HCT116 (cell line): ENCODE measurements around the gene XPC. TPM values are rescaled to one million over a fixed set of nuclear protein-coding genes. Genes with fewer than 3 reads are reported as not detected.

Experiments
- ATAC-seq: fragments of 200-7000 bp; cut with Tn5 transposase; 2 replicates; pipeline ENCODE4 v1.9.1; 2020; ENCODE audit warnings: mild to moderate bottlenecking, moderate library complexity
- BruUV-seq: library from RNA; stranded (reverse); fragments of 400-500 nt; replicated peaks from 2 replicates; lab custom pipeline; 2021; lab: Mats Ljungman, UMichigan
- CTCF ChIA-PET: fragments of 300-600 bp; sonication (Branson Sonifier 250); formaldehyde crosslinking; loops from one replicate; lab custom pipeline; 2021; ENCODE audit warnings: antibody characterized with exemption; lab: Charles Lee
- POLR2A ChIA-PET: fragments of 300-600, 350-600 bp; sonication (Branson Sonifier 250); formaldehyde crosslinking; loops from one replicate; lab custom pipeline; 2021; ENCODE audit warnings: antibody characterized with exemption; lab: Charles Lee
- RAD21 ChIA-PET, 2 experiments: fragments of 300-600 bp; sonication (Branson Sonifier 250); formaldehyde crosslinking; loops; one replicate each; lab custom pipeline; 2023; ENCODE audit warnings: low total read pairs in 2 of 2; ENCODE audit not compliant: uncharacterized antibody in 2 of 2, unreplicated experiment in 2 of 2, low non-redundant PET in 1 of 2; lab: Charles Lee
- DNase-seq: peaks from one replicate; pipeline ENCODE4 v3.0.0-alpha.2; 2010; ENCODE audit warnings: low read depth, low spot score
- H2AFZ ChIP-seq: fragments of 200-600 bp; shearing (Covaris generic), sonication (generic); 2 replicates; pipeline ENCODE4 v1.6.1; 2017; ENCODE audit warnings: low read depth, mixed run types, mixed read lengths, antibody characterized with exemption, low read length; ENCODE audit not compliant: poor library complexity, severe bottlenecking
- H3K27ac ChIP-seq: 2 replicates; pipeline ENCODE4 v1.5.1; 2012; ENCODE audit warnings: low read depth, low read length
- H3K27me3 ChIP-seq: fragments of 200-600 bp; sonication (generic); 2 replicates; pipeline ENCODE4 v1.6.1; 2016; ENCODE audit warnings: mixed run types, low read length, mixed read lengths; ENCODE audit not compliant: insufficient read depth
- H3K36me3 ChIP-seq, 2 experiments: fragments of 200-500 bp in 1 of 2; fragments of 200-600 bp in 1 of 2; sonication (Bioruptor generic) in 1 of 2; sonication (generic) in 1 of 2; 2 replicates each; pipeline versions ENCODE4 v1.5.1 to v1.6.1; 2014 to 2016; ENCODE audit warnings: low read length in 2 of 2, inconsistent platforms in 1 of 2, mixed read lengths in 1 of 2, mixed run types in 1 of 2; ENCODE audit not compliant: insufficient read depth in 2 of 2, control insufficient read depth in 1 of 2
- H3K4me1 ChIP-seq, 2 experiments: fragments of 200-600 bp in 1 of 2; sonication (generic) in 1 of 2; 2 replicates each; pipeline versions ENCODE4 v1.5.1 to v1.6.1; 2012 to 2017; ENCODE audit warnings: low read length in 2 of 2, inconsistent platforms in 1 of 2, mild to moderate bottlenecking in 1 of 2, mixed read lengths in 1 of 2, mixed run types in 1 of 2, moderate library complexity in 1 of 2; ENCODE audit not compliant: insufficient read depth in 2 of 2, control insufficient read depth in 1 of 2
- H3K4me2 ChIP-seq: fragments of 200-600 bp; sonication (generic); 2 replicates; pipeline ENCODE4 v1.6.1; 2017; ENCODE audit warnings: mixed run types, low read length, mixed read lengths
- H3K4me3 ChIP-seq, 2 experiments: fragments of 200-600 bp in 1 of 2; sonication (generic) in 1 of 2; replicated peaks in 1 of 2; 2 replicates each; pipeline ENCODE4 v1.5.1; 2011 to 2016; ENCODE audit warnings: low read length in 2 of 2, control low read depth in 1 of 2, low read depth in 1 of 2, mild to moderate bottlenecking in 1 of 2, mixed read lengths in 1 of 2, mixed run types in 1 of 2
- H3K79me2 ChIP-seq: fragments of 200-600 bp; sonication (generic); 2 replicates; pipeline ENCODE4 v1.6.1; 2017; ENCODE audit warnings: mild to moderate bottlenecking, mixed run types, low read length, moderate library complexity, mixed read lengths; ENCODE audit not compliant: insufficient read depth
- H3K9ac ChIP-seq: fragments of 200-600 bp; sonication (generic); 2 replicates; pipeline ENCODE4 v1.6.1; 2016; ENCODE audit warnings: low read length, mixed read lengths
- H3K9me2 ChIP-seq: fragments of 200-600 bp; sonication (generic), shearing (Covaris generic); 2 replicates; pipeline ENCODE4 v1.6.1; 2017; ENCODE audit warnings: mixed run types, mild to moderate bottlenecking, moderate library complexity; ENCODE audit not compliant: insufficient read depth
- H3K9me3 ChIP-seq, 2 experiments: fragments of 200-500 bp in 1 of 2; fragments of 200-600 bp in 1 of 2; sonication (Bioruptor generic) in 1 of 2; sonication (generic) in 1 of 2; 2 replicates each; pipeline ENCODE4 v1.6.1; 2014 to 2017; ENCODE audit warnings: low read length in 2 of 2, mixed read lengths in 2 of 2, inconsistent platforms in 1 of 2, low read depth in 1 of 2, mild to moderate bottlenecking in 1 of 2, mixed run types in 1 of 2, moderate library complexity in 1 of 2; ENCODE audit not compliant: control insufficient read depth in 1 of 2, insufficient read depth in 1 of 2
- H4K20me1 ChIP-seq: fragments of 200-600 bp; sonication (generic), shearing (Covaris generic); 2 replicates; pipeline ENCODE4 v1.6.1; 2017; ENCODE audit warnings: mixed run types, mild to moderate bottlenecking, moderate library complexity; ENCODE audit not compliant: insufficient read depth
- CTCF ChIP-seq, 3 experiments: fragments of 200-600 bp in 1 of 3; sonication (generic) in 1 of 3; IDR thresholded peaks in 2 of 3; conservative IDR thresholded peaks in 1 of 3; 2 replicates each; pipeline ENCODE4 v1.5.1; 2012 to 2017; ENCODE audit warnings: low read depth in 2 of 3, low read length in 2 of 3, antibody characterized with exemption in 1 of 3, borderline replicate concordance in 1 of 3, control low read depth in 1 of 3, mild to moderate bottlenecking in 1 of 3, mixed read lengths in 1 of 3, mixed run types in 1 of 3, moderate library complexity in 1 of 3; ENCODE audit not compliant: insufficient read depth in 1 of 3
- EZH2 ChIP-seq: fragments of 200-600 bp; sonication (generic); IDR thresholded peaks from 2 replicates; pipeline ENCODE4 v1.6.1; 2017; ENCODE audit warnings: antibody characterized with exemption, mixed run types
- FOSL1 ChIP-seq: IDR thresholded peaks from 2 replicates; pipeline ENCODE4 v1.6.1; 2012; ENCODE audit warnings: low read depth
- POLR2A ChIP-seq: IDR thresholded peaks from 2 replicates; pipeline ENCODE4 v1.7.0; 2011; ENCODE audit warnings: borderline replicate concordance; ENCODE audit not compliant: insufficient read depth, insufficient read length; ENCODE audit errors: extremely low read depth
- SRF ChIP-seq: IDR thresholded peaks from 2 replicates; pipeline ENCODE4 v1.6.1; 2012; ENCODE audit warnings: low read depth
- ZNF274 ChIP-seq: fragments of 200-500 bp; sonication (Bioruptor generic); IDR thresholded peaks from 2 replicates; pipeline ENCODE4 v1.6.1; 2014; ENCODE audit warnings: mild to moderate bottlenecking, low read depth, low read length, inconsistent platforms
- intact Hi-C: fragments of 100-400 bp; cut with micrococcal nuclease; formaldehyde crosslinking; loops from 2 replicates; pipeline ENCODE4 v1.10.0; 2022
- total RNA-seq: library from RNA; stranded (reverse); gene quantifications from one replicate; pipeline ENCODE4 v1.2.1, GENCODE V29; 2021; ENCODE audit not compliant: unreplicated experiment

The XPC gene
- total RNA-seq, 1 experiment from 2014 or later = 29.5 TPM

DNA sequence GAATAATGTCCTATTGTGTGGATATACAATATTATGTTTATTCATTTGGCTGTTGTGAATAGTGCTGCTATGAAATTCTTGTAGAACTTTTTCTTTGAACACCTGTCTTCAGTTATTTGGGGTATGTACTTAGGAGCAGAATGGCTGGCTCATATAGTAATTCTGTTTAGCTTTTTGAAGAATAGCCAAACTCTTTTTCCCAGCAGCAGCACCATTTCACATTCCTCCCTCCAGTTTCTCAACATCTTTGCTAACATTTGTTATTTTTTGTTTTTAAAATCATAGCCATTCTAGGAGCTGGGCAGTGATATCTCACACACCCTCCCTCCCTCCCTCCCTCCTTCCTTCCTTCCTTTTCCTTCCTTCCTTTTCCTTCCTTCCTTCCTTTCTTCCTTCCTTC lies 40.0 kb upstream of the XPC start:
- H3K36me3 ChIP-seq = no peaks in the 10 kb centered on the region
- H3K4me1 ChIP-seq = no peaks in the 10 kb centered on the region
- no peaks in the 10 kb centered on the region for H3K9me3 ChIP-seq
- no peaks in the 10 kb centered on the region for H4K20me1 ChIP-seq
- H3K9me2 ChIP-seq = no peaks in the 10 kb centered on the region
- intact Hi-C loops = no loop called here
- no TSS peak for BruUV-seq
- H3K4me3 ChIP-seq = no peak overlapping the region
- H2AFZ ChIP-seq = no peak overlapping the region
- ChIA-PET CTCF (interaction anchor here (0.6 to 5.1 kb wide), 2 partner anchors 15 to 328 kb away, joined by 3 to 20 read pairs; no protein-coding TSS in a partner anchor), POLR2A (interaction anchor here (1.3 kb wide), 1 partner anchor 39 kb away, joined by 3 read pairs; the partner anchor contains the start of gene LSM3), RAD21 (no interaction called here)
- ATAC-seq (no peak), DNase-seq (no peak)
- H3K27me3 ChIP-seq = no peaks in the 10 kb centered on the region
- TF ChIP-seq EZH2 (no peak), ZNF274 (no peak), POLR2A (no peak), FOSL1 (no peak)
- no peak overlapping the region for H3K27ac ChIP-seq
- H3K4me2 ChIP-seq = no peak overlapping the region
- H3K9ac ChIP-seq = no peak overlapping the region
- H3K79me2 ChIP-seq = no peaks in the 10 kb centered on the region

GRCh38 chr3:14216257-14217048 lies 38.1 kb upstream of the XPC start:
- RAD21 ChIA-PET = no interaction called here
- Histone ChIP-seq H3K9ac (no peak overlapping the region), H4K20me1 (no peaks in the 10 kb centered on the region), H3K9me3 (no peaks in the 10 kb centered on the region), H2AFZ (no peak overlapping the region), H3K27me3 (no peaks in the 10 kb centered on the region), H3K27ac (no peak overlapping the region), H3K4me3 (no peak overlapping the region), H3K4me2 (no peak overlapping the region), H3K9me2 (no peaks in the 10 kb centered on the region), H3K79me2 (no peaks in the 10 kb centered on the region), H3K36me3 (no peaks in the 10 kb centered on the region), H3K4me1 (no peaks in the 10 kb centered on the region)
- CTCF ChIA-PET = interaction anchor here (5.1 kb wide), 1 partner anchor 13 kb away, joined by 20 read pairs; no protein-coding TSS in a partner anchor
- TF ChIP-seq CTCF (IDR thresholded peaks at IDR 0.05 in 2 of 3, conservative IDR thresholded peaks at IDR 0.05 in 1 of 3; ENCODE audit: borderline replicate concordance in 1 of 3, insufficient read depth in 1 of 3, low read depth in 2 of 3, low read length in 2 of 3) = peak in 2 of 3 experiments; percentile 26 to 44; a peak in 4 of 6 replicates
- no peak for TF ChIP-seq SRF
- POLR2A ChIA-PET = no interaction called here
- intact Hi-C loops = no loop called here
- ATAC-seq (peak; percentile 78), DNase-seq (no peak)
- no TSS peak for BruUV-seq
